DLD1 (cell line): ENCODE data around the gene SETD1B.
"Not testable (repeated sequence)": the region's sequence is repeated elsewhere in the genome, so short reads cannot be mapped to it uniquely, and the experiment has no call there.

ENCODE experiments used
- in situ Hi-C: cut with HindIII; loops from 2 replicates; pipeline ENCODE4 v1.10.0; 2017; ENCODE audit warnings: low sequenced_read_pairs

The SETD1B gene

DNA sequence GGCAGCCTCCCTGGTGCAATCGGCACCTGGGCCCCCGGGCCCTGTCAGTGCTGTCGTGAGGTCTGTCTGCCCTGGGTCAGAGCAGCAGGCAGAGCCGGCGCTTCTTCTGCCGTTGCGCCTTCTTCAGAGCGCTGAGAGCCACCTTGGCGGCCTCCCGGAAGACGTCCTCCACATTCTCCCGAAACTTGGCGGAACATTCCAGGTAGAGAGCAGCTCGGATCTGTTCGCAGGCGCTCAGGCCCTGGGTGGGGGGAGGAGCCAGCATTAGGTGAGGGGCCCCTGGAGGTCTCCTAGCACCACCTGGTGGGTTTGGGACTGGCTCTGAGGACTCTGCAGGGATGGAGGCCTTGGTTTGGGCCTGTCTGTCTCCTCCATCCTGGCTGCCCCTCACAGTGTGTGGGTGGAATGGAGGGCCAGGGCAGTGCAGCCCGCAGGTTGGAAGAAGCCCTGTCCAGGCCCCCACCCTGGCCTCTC lies 24.4 kb upstream of the SETD1B start:
- in situ Hi-C loops = no loop called here

DNA sequence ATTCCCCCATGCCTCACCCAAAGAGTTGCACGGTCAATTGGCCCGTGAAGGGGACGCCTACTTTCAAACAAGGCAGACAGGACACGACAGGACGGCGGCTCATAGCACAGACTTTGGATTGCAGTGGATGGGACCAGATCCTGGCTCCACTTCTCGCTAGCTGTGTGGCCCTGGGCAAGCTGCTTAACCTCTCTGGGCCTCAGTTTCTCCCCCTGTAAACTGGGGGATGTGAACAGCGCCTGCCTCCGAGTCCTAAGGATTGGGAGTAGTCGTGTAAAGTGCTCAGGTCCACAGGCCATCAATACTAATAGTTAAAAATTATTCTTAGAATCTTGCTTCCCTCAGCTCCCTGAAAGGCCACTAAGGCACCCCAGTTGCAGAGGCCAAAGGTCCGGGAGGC lies 23.4 kb upstream of the SETD1B start:
- in situ Hi-C loops = no loop called here

DNA sequence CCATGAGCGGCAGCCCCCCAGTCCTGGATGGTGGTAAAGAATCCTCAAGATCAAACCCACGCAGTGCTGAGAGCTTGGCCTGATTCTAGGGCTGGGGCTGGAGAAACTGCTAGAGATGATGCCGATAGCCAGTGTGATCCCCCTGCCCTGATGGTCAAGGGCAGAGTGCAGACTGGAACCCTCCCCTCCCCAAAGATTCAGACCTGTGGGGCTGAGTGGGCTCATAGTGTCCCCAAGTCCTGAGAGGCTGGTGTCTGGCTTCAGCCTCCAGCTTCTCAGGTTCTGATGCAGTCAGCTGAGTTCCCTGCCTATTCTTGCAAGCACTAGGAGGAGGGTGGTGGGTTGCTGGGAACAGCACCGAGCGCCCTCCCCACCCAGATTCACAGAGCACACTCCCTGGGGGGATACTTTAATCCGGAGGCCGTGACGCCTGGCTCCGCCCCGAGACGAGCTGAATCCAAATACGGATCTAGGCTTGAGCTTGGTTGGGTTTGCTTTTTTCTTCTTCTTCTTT lies 22.3 kb upstream of the SETD1B start:
- in situ Hi-C loops = no loop called here

DNA sequence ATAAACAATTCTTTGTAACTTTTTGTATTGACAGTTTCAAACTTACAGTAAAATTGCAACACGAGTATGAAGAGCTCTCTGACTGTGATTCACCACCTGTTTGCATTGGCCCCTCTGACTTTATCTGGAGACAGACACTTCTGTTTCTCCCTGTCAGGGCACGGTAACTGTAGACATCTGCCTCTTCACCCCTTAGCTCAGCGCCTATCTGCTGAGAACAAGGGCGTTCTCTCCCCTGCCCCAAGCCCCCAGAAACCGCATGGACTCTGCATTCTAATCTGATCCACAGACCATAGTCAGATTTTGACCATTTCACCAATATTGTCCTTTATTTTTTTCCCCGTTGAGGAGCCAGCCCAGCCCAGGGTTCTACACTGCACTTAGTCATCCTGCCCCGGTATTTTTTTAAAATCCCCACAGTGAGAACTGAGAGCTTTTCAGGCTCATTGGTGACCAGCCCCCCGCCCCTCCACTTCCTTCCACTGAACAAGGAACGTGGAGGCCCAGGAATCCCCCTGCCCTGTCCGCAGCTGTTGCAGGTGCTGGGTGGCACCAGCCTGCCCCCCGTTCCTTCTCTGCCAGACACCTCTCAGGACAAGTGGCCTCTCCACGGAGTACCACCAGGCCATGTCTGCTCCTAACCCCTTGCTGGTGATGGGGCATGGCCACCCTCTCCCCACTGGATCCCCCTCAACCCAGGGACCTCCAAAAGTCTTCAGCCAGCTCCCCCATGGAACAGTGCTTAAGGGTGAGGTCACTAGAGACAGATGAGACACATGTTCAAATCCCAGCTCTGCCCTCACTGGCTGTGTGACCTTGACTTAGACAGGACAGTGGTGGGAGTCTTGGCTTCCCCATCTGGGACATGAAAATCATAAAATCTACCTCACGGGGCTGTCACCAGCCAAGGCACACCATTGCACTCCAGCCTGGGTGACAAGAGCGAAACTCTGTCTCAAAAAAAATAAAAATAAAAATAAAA lies 21.5 kb upstream of the SETD1B start:
- in situ Hi-C loops = no loop called here

DNA sequence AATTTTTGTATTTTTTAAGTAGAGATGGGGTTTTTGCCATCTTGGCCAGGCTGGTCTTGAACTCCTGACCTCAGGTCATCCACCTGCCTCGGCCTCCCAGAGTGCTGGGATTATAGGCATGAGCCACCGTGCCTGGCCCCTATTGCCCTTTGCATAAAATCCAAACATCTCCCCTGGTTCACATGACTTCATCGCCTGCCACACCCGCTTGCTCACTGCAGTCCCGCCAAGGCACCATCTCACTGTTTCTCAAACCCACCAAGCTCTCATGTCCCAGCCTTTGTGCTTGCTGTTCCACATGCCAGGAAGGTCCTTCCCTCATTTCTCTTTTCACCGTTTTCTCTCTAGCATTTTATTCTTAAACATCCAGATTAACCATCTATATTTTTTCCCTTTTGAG lies 20.0 kb upstream of the SETD1B start:
- in situ Hi-C loops = no loop called here

DNA sequence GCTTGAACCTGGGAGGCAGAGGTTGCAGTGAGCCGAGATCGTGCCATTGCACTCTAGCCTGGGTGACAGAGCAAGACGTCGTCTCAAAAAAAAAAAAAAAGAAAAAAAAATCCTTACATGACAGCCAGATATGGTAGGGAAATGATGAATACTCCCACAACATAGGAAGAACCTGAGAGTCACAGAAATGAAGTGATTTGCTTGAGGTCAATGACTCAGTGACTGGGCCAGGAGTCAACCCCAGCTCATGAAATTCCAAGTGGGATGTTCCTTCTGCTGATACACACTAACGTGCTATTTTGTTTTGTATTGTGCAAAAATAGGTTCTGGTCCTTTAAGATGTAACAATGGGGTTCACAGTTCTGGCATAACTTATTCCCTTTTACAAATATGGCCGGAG lies 19.3 kb upstream of the SETD1B start:
- in situ Hi-C loops = no loop called here

DNA sequence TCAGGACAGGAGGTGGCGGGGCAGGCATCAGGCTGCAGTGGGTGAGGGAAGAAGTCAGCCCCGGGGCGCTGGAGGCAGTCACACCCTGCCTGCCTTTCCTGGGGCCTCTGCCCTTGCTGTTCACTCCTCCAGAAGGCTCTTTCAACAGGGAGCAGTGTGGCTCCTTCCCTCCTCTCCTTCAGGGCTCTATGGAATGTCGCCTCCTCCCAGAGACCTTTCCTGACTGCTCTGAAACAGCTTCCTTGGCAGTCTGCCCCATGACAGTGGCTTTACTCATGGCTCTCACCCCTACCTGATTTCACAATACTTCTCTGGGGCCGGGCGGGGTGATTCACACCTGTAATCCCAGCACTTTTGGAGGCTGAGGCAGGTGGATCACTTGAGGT lies 17.4 kb upstream of the SETD1B start:
- in situ Hi-C loops = no loop called here

DNA sequence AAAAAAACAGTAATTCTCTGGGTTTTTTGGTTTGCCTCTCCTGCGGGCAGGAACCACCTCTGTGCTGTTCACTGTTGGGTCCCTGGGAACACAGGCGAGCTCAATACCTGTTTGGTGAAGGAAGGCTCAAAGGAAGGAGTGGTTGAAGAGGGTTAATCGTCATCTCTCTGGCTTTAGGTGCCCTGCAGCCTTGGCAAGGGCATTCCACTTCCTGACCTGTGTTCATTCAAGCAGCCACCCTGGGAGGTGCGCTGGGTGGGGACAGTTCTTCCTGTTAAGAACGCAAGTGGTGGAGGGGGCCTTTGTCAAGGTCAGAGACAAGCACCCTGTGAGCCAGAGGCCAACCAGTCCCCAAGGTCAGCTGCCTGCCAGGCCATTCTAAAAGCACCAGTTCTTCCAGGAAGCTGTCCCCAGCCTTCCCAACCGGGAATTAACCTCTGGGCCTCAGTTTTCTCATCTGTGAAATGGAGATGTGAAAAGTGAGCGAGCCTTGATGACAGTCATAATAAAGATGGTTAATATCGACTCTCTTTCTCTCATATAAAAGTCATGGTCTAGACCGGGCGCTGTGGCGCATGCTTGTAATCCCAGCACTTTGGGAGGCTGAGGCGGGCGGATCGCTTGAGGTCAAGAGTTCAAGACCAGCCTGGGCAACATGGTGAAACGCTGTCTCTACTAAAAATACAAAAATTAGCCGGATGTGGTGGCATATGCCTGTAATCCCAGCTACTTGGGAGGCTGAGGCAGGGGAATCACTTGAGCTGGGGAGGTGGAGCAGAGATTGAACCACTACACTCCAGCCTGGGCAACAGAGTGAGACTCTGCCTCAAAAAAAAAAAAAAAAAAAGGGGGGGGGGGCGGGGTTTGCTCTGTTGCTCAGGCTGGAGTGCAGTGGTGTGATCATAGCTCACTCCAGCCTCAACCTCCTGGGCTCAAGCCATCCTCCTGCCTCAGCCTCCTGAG lies 16.5 kb upstream of the SETD1B start:
- in situ Hi-C loops = no loop called here

DNA sequence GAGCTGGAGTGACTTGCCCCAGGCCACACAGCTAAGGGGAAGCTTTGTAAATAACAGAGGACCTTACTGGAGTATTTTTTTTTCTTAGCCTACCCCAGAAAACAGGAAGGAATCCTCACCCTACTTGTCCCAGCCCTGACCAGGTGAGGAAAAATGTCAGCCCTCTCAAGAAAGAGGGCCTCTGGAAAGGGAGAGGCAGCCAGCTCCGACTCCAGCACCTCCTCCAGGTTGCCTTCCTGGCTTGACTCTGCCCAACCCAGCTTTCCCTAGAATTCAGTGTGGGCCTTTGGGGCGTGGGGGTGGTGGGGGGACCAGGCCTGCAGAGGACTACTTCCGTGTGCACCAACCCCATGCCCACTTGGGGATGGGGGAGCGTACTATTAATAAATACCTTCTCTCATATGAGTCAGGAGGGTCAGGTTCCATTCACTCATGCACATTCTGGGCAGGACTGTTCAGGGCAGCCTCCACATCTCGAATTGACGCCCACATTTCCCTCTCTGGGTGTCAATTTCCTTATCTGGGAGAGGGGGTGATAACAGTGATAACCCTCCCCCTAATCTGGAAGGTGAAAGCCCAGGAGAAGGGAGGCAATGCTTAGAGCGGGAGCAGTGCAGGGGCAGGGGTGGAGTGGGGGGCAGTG lies 15.5 kb upstream of the SETD1B start:
- in situ Hi-C loops = no loop called here

DNA sequence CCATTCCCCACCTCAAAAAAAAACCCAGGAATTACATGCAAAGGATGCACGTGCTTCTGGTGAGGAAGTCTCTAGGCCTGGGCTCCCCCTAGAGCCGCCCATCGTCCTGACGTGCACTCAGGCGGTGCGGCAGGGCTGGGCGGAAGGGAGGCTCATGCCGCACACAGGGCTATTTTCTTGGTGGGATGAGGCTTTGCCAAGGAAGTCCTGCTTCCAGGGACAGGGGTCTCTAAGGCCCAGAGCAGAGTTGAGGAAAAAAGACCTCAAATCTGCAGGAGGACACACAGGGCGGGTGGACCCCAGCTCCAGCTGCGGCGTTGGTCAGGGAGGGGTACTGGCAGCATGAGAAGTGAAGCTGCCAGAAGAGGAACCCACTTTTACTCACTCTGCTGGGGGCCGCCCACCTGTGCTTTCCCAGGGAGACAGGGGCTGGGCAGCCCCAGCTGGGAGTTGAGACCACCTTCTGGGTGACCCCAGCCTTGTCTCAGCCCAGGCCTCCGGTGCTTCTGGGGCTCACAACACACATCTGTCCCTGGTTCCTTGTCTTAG lies 14.5 kb upstream of the SETD1B start:
- in situ Hi-C loops = no loop called here

DNA sequence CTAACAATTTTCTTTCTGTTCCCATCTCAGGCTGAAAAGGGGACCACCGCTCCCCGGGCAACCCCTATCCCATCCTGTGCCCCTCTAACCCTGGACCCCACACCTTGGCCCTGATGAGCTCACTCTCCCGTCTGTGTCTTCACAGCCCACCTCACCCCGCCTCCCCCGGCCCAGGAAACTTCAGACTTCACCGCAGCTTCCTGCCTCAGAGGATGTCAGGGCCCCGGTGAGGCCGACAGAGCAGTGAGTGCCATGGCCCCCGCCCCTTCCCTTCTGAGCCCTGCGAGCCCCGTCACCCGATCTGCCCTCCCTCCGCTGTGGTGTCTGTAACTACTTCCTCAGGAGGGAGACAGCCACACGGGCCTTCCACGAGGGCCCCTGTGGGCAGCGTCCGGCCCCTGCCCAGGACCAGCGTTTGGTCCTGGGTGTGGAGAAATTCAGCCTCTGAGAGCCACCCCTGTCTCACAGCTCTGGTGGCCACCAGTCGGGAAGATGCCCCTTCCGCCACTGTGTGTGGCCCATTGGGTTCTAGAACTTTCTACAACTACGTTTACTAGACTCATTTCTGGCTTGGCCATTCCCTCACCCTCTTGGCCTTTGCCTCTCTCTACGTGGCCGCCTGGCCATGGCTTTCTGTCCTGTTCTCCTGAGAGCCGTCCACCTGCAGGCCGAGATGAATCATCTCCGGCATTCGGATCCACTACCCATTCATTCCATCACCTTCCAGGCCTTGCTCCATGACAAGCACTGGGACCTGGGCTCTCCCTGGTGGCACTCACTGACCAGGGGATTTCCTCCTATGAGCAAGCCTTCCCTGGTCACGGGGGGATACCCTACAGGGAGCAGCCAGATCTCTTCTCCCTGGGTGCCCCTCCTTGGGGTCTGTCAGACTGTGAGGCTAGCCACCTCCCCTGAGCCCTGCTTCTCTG lies 13.7 kb upstream of the SETD1B start:
- in situ Hi-C loops = no loop called here

DNA sequence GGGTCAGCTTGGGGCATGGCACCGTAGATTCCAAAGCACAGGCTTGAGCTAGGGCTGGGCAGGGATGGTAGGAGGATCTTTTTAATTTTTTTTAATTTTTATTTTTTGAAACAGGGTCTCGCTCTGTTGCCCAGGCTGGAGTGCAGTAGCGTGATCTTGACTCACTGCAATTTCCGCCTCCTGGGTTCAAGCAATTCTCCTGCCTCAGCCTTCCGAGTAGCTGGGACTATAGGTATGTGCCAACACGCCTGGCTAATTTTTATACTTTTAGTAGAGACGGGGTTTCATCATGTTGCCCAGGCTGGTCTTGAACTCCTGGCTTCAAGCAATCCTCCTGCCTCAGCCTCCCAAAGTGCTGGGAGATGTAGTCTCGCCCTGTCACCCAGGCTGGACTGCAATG lies 13.0 kb upstream of the SETD1B start:
- in situ Hi-C loops = not testable (repeated sequence)

DNA sequence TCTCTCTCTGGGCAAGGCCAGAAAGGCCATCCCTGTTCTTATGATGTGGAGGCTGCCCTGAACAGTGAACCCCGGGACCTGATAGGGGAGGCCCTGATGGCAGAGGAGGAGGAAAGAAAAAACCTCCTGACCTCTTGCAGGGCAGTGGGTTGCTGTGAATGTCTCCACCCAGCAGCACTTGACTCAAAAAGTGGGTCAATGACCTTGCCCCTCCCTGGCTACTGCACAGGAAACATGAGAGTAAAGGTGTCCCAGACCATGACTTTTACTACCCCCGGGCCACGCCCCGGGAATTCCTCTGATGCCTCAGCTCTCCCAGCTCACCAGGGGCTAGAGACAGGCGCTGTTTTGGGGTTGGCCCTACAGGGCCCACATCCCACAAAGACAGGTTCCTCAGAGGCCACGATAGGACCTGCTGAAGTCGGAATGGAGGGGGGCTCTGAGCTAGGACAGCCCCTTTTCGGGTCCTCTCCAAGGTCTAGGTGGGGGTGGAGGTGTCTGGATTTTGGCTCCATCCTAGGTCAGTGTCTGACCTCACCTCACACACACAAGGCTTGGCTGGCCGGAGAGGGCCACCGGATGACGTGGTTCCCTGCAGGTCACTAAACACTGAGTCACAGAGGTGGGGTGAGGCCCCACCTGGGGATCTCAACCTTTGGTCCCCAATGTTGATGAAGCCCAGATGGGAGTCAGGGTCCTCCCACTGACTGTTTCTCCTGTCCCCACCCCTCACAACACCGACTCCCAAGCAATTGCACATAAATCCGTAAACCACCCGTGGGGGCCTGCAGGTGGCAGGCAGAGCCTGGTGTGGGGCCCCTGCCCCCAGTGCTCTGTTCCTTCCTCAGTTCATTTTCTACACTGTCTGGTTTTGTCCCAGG lies 11.9 kb upstream of the SETD1B start:
- in situ Hi-C loops = no loop called here

DNA sequence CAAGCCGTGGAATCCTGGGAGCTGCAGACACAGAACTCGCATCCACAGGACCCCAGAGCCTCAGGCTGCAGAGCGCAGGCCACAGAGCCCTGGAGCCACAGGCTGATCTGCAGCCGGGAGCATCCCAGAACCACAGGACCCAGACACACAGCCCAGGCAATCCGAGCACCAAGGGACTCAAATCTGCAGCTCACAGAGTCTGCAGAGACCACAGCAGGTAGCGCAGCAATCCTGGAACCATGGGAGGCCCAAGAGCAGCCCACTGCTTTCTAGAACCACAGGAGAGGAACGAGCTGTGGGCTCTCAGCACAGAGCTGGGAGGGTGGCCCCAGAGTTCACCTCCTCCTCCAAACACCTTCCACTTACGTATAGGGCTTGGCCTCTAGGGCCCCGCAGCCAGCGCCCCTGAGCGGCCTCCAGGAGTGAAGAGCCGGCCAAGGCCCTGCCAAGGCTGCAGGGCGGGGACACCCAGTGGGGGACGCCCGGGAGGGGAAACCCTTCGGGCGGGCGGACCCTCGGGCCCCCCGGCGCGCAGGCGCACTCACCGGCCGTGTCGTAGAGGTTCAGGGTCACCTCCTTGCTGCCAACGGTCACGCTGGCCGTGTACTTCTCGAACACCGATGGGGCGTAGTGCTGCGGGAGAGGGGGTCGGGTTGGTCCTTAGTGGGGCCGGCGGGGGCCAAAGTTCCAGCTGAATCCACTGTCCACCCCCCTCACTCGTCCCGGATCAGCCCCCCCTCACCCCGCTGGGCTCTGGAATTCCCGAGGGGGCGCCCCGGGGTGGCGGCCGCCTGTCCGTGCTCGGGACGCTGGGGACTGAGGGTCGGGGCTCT lies 11.0 kb upstream of the SETD1B start:
- in situ Hi-C loops = no loop called here

DNA sequence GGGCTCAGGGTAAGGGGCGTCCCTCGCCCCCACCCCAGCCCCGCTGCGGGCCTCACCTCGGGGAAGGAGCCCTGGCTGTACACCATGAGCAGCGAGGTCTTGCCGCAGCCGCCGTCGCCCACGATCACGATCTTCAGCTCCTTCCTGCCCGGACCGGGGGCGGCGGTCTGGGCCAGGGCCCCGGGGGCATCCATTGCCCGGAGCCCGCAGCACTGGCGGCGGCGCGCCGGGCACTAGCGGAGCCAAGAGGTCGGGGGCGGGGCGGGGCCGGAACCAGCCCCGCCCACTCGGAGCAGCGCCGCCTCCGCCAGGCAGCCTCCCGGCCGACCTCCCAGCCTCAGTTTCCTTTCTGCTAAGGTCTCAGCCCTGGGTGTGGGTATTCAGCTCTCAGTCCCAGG lies 10.4 kb upstream of the SETD1B start, which contains the start of gene RHOF:
RHOF (minus strand) TSS at position 249 of the 398 bp plus-strand sequence; CDS start at position 194, 55 bp downstream.
- in situ Hi-C loops = no loop called here

DNA sequence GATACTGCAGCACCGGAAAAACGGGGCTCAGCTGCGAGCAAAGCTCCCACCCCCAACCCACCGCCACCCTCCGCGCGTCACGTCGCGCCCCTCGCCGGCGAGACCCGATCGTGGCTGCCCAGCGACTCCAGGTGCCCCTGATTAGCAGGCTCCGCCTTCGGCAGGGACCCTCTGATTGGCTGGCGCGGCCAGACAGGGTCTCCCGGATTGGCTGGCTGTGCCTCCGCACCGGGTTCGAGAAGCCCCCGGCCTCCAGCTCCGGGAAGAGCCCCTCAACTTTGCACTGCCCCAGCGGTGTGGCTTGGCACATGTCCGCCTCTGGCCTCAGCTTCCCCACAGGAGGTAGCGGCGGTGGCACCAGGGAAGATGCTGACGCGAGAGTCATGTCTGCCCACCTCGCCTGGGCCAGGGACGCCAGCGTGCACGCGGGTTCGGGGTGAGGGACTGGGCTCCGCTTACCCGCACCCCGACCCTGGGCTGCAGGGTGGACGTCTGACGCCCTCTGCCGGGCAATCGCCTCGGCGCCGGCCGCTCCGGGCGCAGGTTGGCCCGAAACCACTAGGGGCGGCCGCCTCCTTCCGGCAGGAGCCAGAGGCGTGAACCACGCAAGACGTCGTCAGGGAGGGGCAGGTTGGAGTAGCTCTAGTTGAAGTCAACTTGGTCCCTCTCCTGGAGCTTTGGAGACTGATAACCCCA lies 9.8 kb upstream of the SETD1B start:
- in situ Hi-C loops = no loop called here

DNA sequence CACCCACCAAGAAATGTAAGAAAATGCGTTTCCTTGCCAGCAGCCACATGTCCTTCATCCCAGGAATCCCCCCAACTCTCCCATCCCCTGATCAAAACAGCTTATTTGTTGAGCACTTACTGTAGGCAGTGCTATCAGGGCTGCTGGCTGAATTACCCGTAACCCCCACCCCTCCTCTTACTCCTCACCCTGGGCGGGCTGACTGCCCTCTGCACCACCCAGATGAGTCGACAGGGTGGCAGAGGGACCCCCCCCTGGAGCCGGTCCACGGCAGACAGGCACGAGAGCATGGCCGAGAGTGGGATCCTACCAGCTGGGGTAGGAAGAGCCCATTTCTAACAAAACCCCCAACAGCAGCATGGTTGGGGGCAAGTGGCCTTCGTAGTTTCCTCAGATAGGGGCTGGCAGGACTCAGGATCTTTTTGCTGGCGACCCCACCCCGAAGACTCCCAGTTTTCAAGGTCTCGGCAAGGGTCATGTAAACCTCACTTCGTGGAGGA lies 9.2 kb upstream of the SETD1B start:
- in situ Hi-C loops = no loop called here
